T follicular helper cell (primary cell): ENCODE results near the gene SGPL1.

Source experiments
- DNase-seq: peaks from one replicate; pipeline ENCODE4 v3.0.0-alpha.2; 2020; ENCODE audit warnings: low read depth

Gene SGPL1

GRCh38 chr10:70780370-70780760, 35.4 kb upstream of the SGPL1 start:
- no peak for DNase-seq

GRCh38 chr10:70780772-70781171, 35.0 kb upstream of the SGPL1 start:
- no peak for DNase-seq

- no peak for DNase-seq
Observed at GRCh38 chr10:70781461-70782051, 34.2 kb upstream of the SGPL1 start.

GRCh38 chr10:70782086-70782745, 33.5 kb upstream of the SGPL1 start:
- no peak for DNase-seq

- DNase-seq, result no peak
Observed at GRCh38 chr10:70782746-70783680, 32.7 kb upstream of the SGPL1 start.

- no peak for DNase-seq
Observed at GRCh38 chr10:70784016-70784415, 31.7 kb upstream of the SGPL1 start.

GRCh38 chr10:70784471-70784870, 31.3 kb upstream of the SGPL1 start:
- no peak for DNase-seq

- no peak for DNase-seq
Observed at GRCh38 chr10:70785190-70785589, 30.6 kb upstream of the SGPL1 start, which contains the start of gene TBATA. Gene TBATA, minus strand, starts transcription at chr10:70785377. Its CDS starts 1,998 bp downstream, at chr10:70783379.

GRCh38 chr10:70786799-70787415, 28.8 kb upstream of the SGPL1 start:
- no peak for DNase-seq

GRCh38 chr10:70791386-70792039, 24.2 kb upstream of the SGPL1 start:
- DNase-seq, result no peak

- DNase-seq, result no peak
Observed at GRCh38 chr10:70795613-70796012, 20.1 kb upstream of the SGPL1 start.

- DNase-seq, result no peak
Observed at GRCh38 chr10:70797840-70798239, 17.9 kb upstream of the SGPL1 start.

- no peak for DNase-seq
Observed at GRCh38 chr10:70799124-70799523, 16.6 kb upstream of the SGPL1 start.

GRCh38 chr10:70801854-70802253, 13.9 kb upstream of the SGPL1 start:
- DNase-seq, result no peak

- DNase-seq, result no peak
Observed at GRCh38 chr10:70803775-70804420, 11.8 kb upstream of the SGPL1 start.

- no peak for DNase-seq
Observed at GRCh38 chr10:70804421-70804808, 11.3 kb upstream of the SGPL1 start.

- DNase-seq, result no peak
Observed at GRCh38 chr10:70805619-70806215, 10.0 kb upstream of the SGPL1 start.

GRCh38 chr10:70806841-70807240, 8.9 kb upstream of the SGPL1 start:
- no peak for DNase-seq

GRCh38 chr10:70807556-70807955, 8.2 kb upstream of the SGPL1 start:
- DNase-seq, result no peak

- DNase-seq, result no peak
Observed at GRCh38 chr10:70809011-70809611, 6.6 kb upstream of the SGPL1 start.
